NCI-H1048 (cell line): ENCODE measurements around the gene ZFPM1.
A peak's percentile ranks its signal among the peaks of the same experiment; 100 is the strongest.

ENCODE experiments used
- DNase-seq: peaks from one replicate; lab custom pipeline; 2025; lab: John Stamatoyannopoulos, UW

ZFPM1 gene

GRCh38 chr16:88434353-88434690 lies 18.8 kb upstream of the ZFPM1 start:
- DNase-seq: no peak

GRCh38 chr16:88434746-88435145 lies 18.3 kb upstream of the ZFPM1 start:
- DNase-seq: no peak

- no peak for DNase-seq
Observed at GRCh38 chr16:88435437-88436355, 17.4 kb upstream of the ZFPM1 start.

GRCh38 chr16:88436796-88437195 lies 16.3 kb upstream of the ZFPM1 start:
- no peak for DNase-seq

- DNase-seq: no peak
Observed at GRCh38 chr16:88437367-88437964, 15.6 kb upstream of the ZFPM1 start.

- no peak for DNase-seq
Observed at GRCh38 chr16:88438084-88438870, 14.8 kb upstream of the ZFPM1 start.

GRCh38 chr16:88439016-88439415 lies 14.1 kb upstream of the ZFPM1 start:
- no peak for DNase-seq

GRCh38 chr16:88439706-88440105 lies 13.4 kb upstream of the ZFPM1 start:
- DNase-seq: no peak

GRCh38 chr16:88440111-88440510 lies 13.0 kb upstream of the ZFPM1 start:
- no peak for DNase-seq

- no peak for DNase-seq
Observed at GRCh38 chr16:88440686-88441405, 12.2 kb upstream of the ZFPM1 start.

GRCh38 chr16:88441460-88441859 lies 11.6 kb upstream of the ZFPM1 start:
- no peak for DNase-seq

- DNase-seq: no peak
Observed at GRCh38 chr16:88442383-88442726, 10.7 kb upstream of the ZFPM1 start.

GRCh38 chr16:88442727-88443576 lies 10.1 kb upstream of the ZFPM1 start:
- DNase-seq: peak; percentile 1

GRCh38 chr16:88444826-88445582 lies 8.1 kb upstream of the ZFPM1 start:
- DNase-seq: no peak

- no peak for DNase-seq
Observed at GRCh38 chr16:88445583-88445960, 7.5 kb upstream of the ZFPM1 start.

GRCh38 chr16:88446061-88446460 lies 7.0 kb upstream of the ZFPM1 start:
- no peak for DNase-seq

- DNase-seq: no peak
Observed at GRCh38 chr16:88446736-88447135, 6.3 kb upstream of the ZFPM1 start.

- no peak for DNase-seq
Observed at GRCh38 chr16:88447881-88448280, 5.2 kb upstream of the ZFPM1 start.

GRCh38 chr16:88448461-88449266 lies 4.4 kb upstream of the ZFPM1 start:
- no peak for DNase-seq

- DNase-seq: no peak
Observed at GRCh38 chr16:88449267-88449561, 3.9 kb upstream of the ZFPM1 start.
